H1 (cell line): ENCODE results near the gene GPR135. TPM values are rescaled to one million over a fixed set of nuclear protein-coding genes. Genes with fewer than 3 reads are reported as not detected.

Experiments used
- CTCF ChIA-PET: fragments of 300-600 bp; sonication (Branson Sonifier 250); formaldehyde crosslinking; loops from one replicate; lab custom pipeline; 2021; ENCODE audit not compliant: partially characterized antibody; lab: Charles Lee
- POLR2A ChIA-PET: fragments of 300-600 bp; sonication (Branson Sonifier 250); formaldehyde crosslinking; loops from one replicate; lab custom pipeline; 2021; ENCODE audit warnings: inconsistent platforms; ENCODE audit not compliant: partially characterized antibody; lab: Charles Lee
- DNase-seq, 2 experiments: peaks; one replicate each; pipeline versions ENCODE4 v3.0.0 to v3.0.0-alpha.2; 2010 to 2022; ENCODE audit warnings: low spot score in 2 of 2, low read depth in 1 of 2, mixed read lengths in 1 of 2
- FAIRE-seq: peaks from 2 replicates; lab custom pipeline; 2011; peaks lifted over from hg19 to GRCh38; lab: Jason Lieb, UNC
- H2AFZ ChIP-seq: 2 replicates; pipeline ENCODE4 v1.8.1; 2012; ENCODE audit warnings: low read length, inconsistent platforms
- H2AK5ac ChIP-seq: 2 replicates; pipeline ENCODE4 v1.6.1; 2013; ENCODE audit warnings: low read depth, low read length
- H2BK120ac ChIP-seq: replicated peaks from 2 replicates; pipeline ENCODE3; 2013; ENCODE audit warnings: low read depth, low read length, inconsistent platforms
- H2BK12ac ChIP-seq: 2 replicates; pipeline ENCODE4 v1.6.1; 2013; ENCODE audit warnings: low read depth, low read length
- H2BK15ac ChIP-seq: 2 replicates; pipeline ENCODE4 v1.6.1; 2013; ENCODE audit warnings: low read length
- H2BK20ac ChIP-seq: 2 replicates; pipeline ENCODE4 v1.6.1; 2013; ENCODE audit warnings: low read length
- H2BK5ac ChIP-seq: 2 replicates; pipeline ENCODE4 v1.6.1; 2013; ENCODE audit warnings: low read depth, low read length
- H3K14ac ChIP-seq: 2 replicates; pipeline ENCODE4 v1.6.1; 2013; ENCODE audit warnings: inconsistent platforms; ENCODE audit not compliant: insufficient read length
- H3K18ac ChIP-seq: 2 replicates; pipeline ENCODE4 v1.6.1; 2013; ENCODE audit warnings: low read length; ENCODE audit errors: extremely low read depth
- H3K23ac ChIP-seq: 2 replicates; pipeline ENCODE4 v1.6.1; 2013; ENCODE audit warnings: inconsistent platforms; ENCODE audit not compliant: insufficient read length
- H3K23me2 ChIP-seq: 2 replicates; pipeline ENCODE4 v1.6.1; 2013; ENCODE audit warnings: low read depth, low read length
- H3K27ac ChIP-seq: 2 replicates; pipeline ENCODE4 v1.6.1; 2011; ENCODE audit warnings: low read depth, low read length, inconsistent platforms
- H3K27me3 ChIP-seq, 4 experiments: replicated peaks in 1 of 4; 1 replicate in 1 of 4; 2 replicates in 3 of 4; pipeline versions ENCODE4 v1.6.1 to v1.8.1; 2011 to 2013; ENCODE audit warnings: low read length in 3 of 4, mild to moderate bottlenecking in 3 of 4, inconsistent platforms in 2 of 4, mixed read lengths in 2 of 4, moderate library complexity in 1 of 4; ENCODE audit not compliant: control insufficient read depth in 3 of 4, insufficient read depth in 3 of 4; ENCODE audit errors: extremely low read depth in 1 of 4
- H3K36me3 ChIP-seq, 4 experiments: 2 replicates each; pipeline versions ENCODE4 v1.6.1 to v1.8.1; 2011 to 2013; ENCODE audit warnings: mild to moderate bottlenecking in 4 of 4, low read length in 3 of 4, moderate library complexity in 2 of 4, control low read depth in 1 of 4, inconsistent platforms in 1 of 4; ENCODE audit not compliant: insufficient read depth in 4 of 4, control insufficient read depth in 2 of 4
- H3K4ac ChIP-seq: replicated peaks from 2 replicates; pipeline ENCODE3; 2013; ENCODE audit warnings: low read length, low read depth, mixed read lengths, inconsistent platforms; ENCODE audit not compliant: insufficient read length
- H3K4me1 ChIP-seq, 4 experiments: replicated peaks in 1 of 4; 1 replicate in 1 of 4; 2 replicates in 3 of 4; pipeline versions ENCODE4 v1.6.1 to v1.8.1; 2011 to 2013; ENCODE audit warnings: low read length in 3 of 4, inconsistent platforms in 2 of 4, mixed read lengths in 1 of 4; ENCODE audit not compliant: insufficient read depth in 4 of 4, control insufficient read depth in 3 of 4
- H3K4me2 ChIP-seq, 2 experiments: 2 replicates each; pipeline versions ENCODE4 v1.6.1 to v1.8.1; 2011 to 2013; ENCODE audit warnings: low read depth in 2 of 2, low read length in 2 of 2, control low read depth in 1 of 2, inconsistent platforms in 1 of 2, mild to moderate bottlenecking in 1 of 2; ENCODE audit not compliant: insufficient read depth in 1 of 2
- H3K4me3 ChIP-seq, 4 experiments: fragments of 200-600, 300-600 bp in 1 of 4; sonication (generic), shearing (Covaris generic), sonication (Bioruptor Twin) in 1 of 4; 2 replicates each; pipeline versions ENCODE4 v1.5.1 to v1.8.1; 2011 to 2016; ENCODE audit warnings: low read length in 4 of 4, low read depth in 3 of 4, control low read depth in 2 of 4, inconsistent platforms in 2 of 4, mild to moderate bottlenecking in 2 of 4, mixed read lengths in 1 of 4, moderate library complexity in 1 of 4; ENCODE audit not compliant: insufficient read depth in 2 of 4; ENCODE audit errors: extremely low read depth in 1 of 4
- H3K56ac ChIP-seq: replicated peaks from 2 replicates; pipeline ENCODE3; 2013; ENCODE audit warnings: low read depth, mild to moderate bottlenecking, mixed read lengths, low read length, inconsistent platforms; ENCODE audit not compliant: insufficient read length
- H3K79me1 ChIP-seq: 2 replicates; pipeline ENCODE4 v1.6.1; 2013; ENCODE audit warnings: low read depth, low read length, control low read depth
- H3K79me2 ChIP-seq, 2 experiments: 2 replicates each; pipeline versions ENCODE4 v1.6.1 to v1.8.1; 2012 to 2013; ENCODE audit warnings: low read length in 2 of 2, mild to moderate bottlenecking in 2 of 2, inconsistent platforms in 1 of 2; ENCODE audit not compliant: insufficient read depth in 2 of 2, control insufficient read depth in 1 of 2
- H3K9ac ChIP-seq, 4 experiments: replicated peaks in 1 of 4; 1 replicate in 1 of 4; 2 replicates in 3 of 4; pipeline versions ENCODE4 v1.6.1 to v1.8.1; 2011 to 2013; ENCODE audit warnings: low read depth in 3 of 4, low read length in 3 of 4, control low read depth in 2 of 4, mild to moderate bottlenecking in 2 of 4, moderate library complexity in 2 of 4, inconsistent platforms in 1 of 4; ENCODE audit errors: extremely low read depth in 1 of 4
- H3K9me3 ChIP-seq, 2 experiments: 2 replicates each; pipeline versions ENCODE4 v1.6.1 to v1.8.1; 2012 to 2013; ENCODE audit warnings: mild to moderate bottlenecking in 2 of 2, moderate library complexity in 2 of 2, control low read depth in 1 of 2, inconsistent platforms in 1 of 2, low read depth in 1 of 2, low read length in 1 of 2, mixed read lengths in 1 of 2; ENCODE audit not compliant: insufficient read depth in 2 of 2
- H4K20me1 ChIP-seq, 2 experiments: replicated peaks in 1 of 2; 2 replicates each; pipeline versions ENCODE3 to v1.8.1; 2011 to 2013; ENCODE audit warnings: inconsistent platforms in 2 of 2, low read length in 2 of 2, mild to moderate bottlenecking in 1 of 2; ENCODE audit not compliant: insufficient read depth in 2 of 2, control insufficient read depth in 1 of 2
- H4K5ac ChIP-seq: 2 replicates; pipeline ENCODE4 v1.6.1; 2013; ENCODE audit warnings: low read length, low read depth, mixed read lengths, inconsistent platforms; ENCODE audit not compliant: insufficient read length
- H4K8ac ChIP-seq: 2 replicates; pipeline ENCODE4 v1.8.0; 2013; ENCODE audit warnings: mild to moderate bottlenecking, moderate library complexity, low read length, inconsistent platforms; ENCODE audit not compliant: insufficient read depth; ENCODE audit errors: extremely low read depth
- H4K91ac ChIP-seq: replicated peaks from 2 replicates; pipeline ENCODE3; 2013; ENCODE audit warnings: low read length, mixed read lengths, inconsistent platforms; ENCODE audit not compliant: insufficient read length
- ASH2L ChIP-seq: fragments of 200-600, 300-600 bp; sonication (generic); IDR thresholded peaks from one replicate; pipeline ENCODE4 v1.7.1; 2017; ENCODE audit warnings: low read length
- BACH1 ChIP-seq: IDR thresholded peaks from 2 replicates; pipeline ENCODE4 v1.6.1; 2012; ENCODE audit warnings: low read length, improper control_type of control experiment
- BCL11A ChIP-seq, 2 experiments: IDR thresholded peaks; one replicate each; pipeline ENCODE4 v1.6.1; 2011; ENCODE audit warnings: low read depth in 2 of 2, low read length in 2 of 2, mild to moderate bottlenecking in 2 of 2
- CBX5 ChIP-seq: fragments of 300-800, 300-1000 bp; sonication (generic); IDR thresholded peaks from 2 replicates; pipeline ENCODE4 v1.7.1; 2016; ENCODE audit warnings: antibody characterized with exemption, low read length, low read depth
- CEBPB ChIP-seq: IDR thresholded peaks from 2 replicates; pipeline ENCODE4 v1.6.1; 2012; ENCODE audit warnings: low read depth, low read length
- EGR1 ChIP-seq: IDR thresholded peaks from 2 replicates; pipeline ENCODE4 v1.6.1; 2011; ENCODE audit warnings: low read depth, low read length, borderline replicate concordance
- KDM4A ChIP-seq: IDR thresholded peaks from one replicate; pipeline ENCODE4 v1.7.1; 2012; ENCODE audit warnings: low read depth, mild to moderate bottlenecking, moderate library complexity, low read length, inconsistent platforms; ENCODE audit not compliant: severe bottlenecking
- MAX ChIP-seq: IDR thresholded peaks from 2 replicates; pipeline ENCODE4 v1.6.1; 2012; ENCODE audit warnings: inconsistent platforms
- POLR2A ChIP-seq, 2 experiments: IDR thresholded peaks; 1 replicate in 1 of 2; 2 replicates in 1 of 2; pipeline ENCODE4 v1.6.1; 2011; ENCODE audit warnings: low read depth in 2 of 2, low read length in 2 of 2, mild to moderate bottlenecking in 2 of 2; ENCODE audit errors: control extremely low read depth in 1 of 2
- POU5F1 ChIP-seq: IDR thresholded peaks from 2 replicates; pipeline ENCODE4 v1.6.1; 2011; ENCODE audit warnings: low read depth, mild to moderate bottlenecking, low read length, moderate library complexity
- RFX5 ChIP-seq: IDR thresholded peaks from 2 replicates; pipeline ENCODE4 v1.6.1; 2011; ENCODE audit warnings: low read depth, low read length, improper control_type of control experiment, borderline replicate concordance
- RNF2 ChIP-seq: fragments of 200-900, 300-1000 bp; sonication (generic); IDR thresholded peaks from 2 replicates; pipeline ENCODE4 v1.7.1; 2016; ENCODE audit warnings: borderline replicate concordance, low read depth, mild to moderate bottlenecking, antibody characterized with exemption, low read length; ENCODE audit not compliant: poor library complexity, severe bottlenecking; ENCODE audit errors: missing control alignments
- TAF1 ChIP-seq: IDR thresholded peaks from 2 replicates; pipeline ENCODE4 v1.6.1; 2011; ENCODE audit warnings: mild to moderate bottlenecking, low read depth, low read length
- TEAD4 ChIP-seq: IDR thresholded peaks from 2 replicates; pipeline ENCODE4 v1.6.1; 2012; ENCODE audit warnings: low read depth, low read length, inconsistent platforms, mixed read lengths
- ZNF274 ChIP-seq: IDR thresholded peaks from 2 replicates; pipeline ENCODE4 v1.7.0; 2012; ENCODE audit warnings: low read length, borderline replicate concordance; ENCODE audit errors: extremely low read depth
- WGBS, 2 experiments: shearing (Covaris generic) in 1 of 2; methylation state at CpG; one replicate each; pipeline versions ENCODE4 v1.1.6 to v1.1.7; 2013 to 2015; ENCODE audit warnings: low lambda C conversion rate in 2 of 2, mixed read lengths in 2 of 2, inconsistent platforms in 1 of 2, low coverage in 1 of 2, missing lambda C conversion rate in 1 of 2; ENCODE audit not compliant: insufficient replicate concordance in 2 of 2, insufficient coverage in 1 of 2, insufficient read length in 1 of 2; ENCODE audit errors: extremely low coverage in 1 of 2, missing lambda C conversion rate in 1 of 2; 5-methylcytosine and 5-hydroxymethylcytosine counted together
- polyA plus RNA-seq, 7 experiments: library from polyadenylated mRNA; depleted of rRNA in 3 of 7; stranded (reverse) in 5 of 7; unstranded in 2 of 7; fragments of >200 nt in 5 of 7; fragments of 200-250 nt in 2 of 7; gene quantifications; 1 replicate in 5 of 7; 2 replicates in 1 of 7; 4 replicates in 1 of 7; pipeline versions ENCODE4 v1.2.1 to v1.2.3, GENCODE V29; 2011 to 2013; ENCODE audit warnings: missing spikeins in 2 of 7, mixed read lengths in 2 of 7
- total RNA-seq: library from RNA; stranded (reverse); fragmentation: NEBNext Ultra II Directional; extraction: Animal tissue kit (Norgen Biotek cat#: 25700); gene quantifications from 2 replicates; pipeline ENCODE4 v1.2.1, GENCODE V29; 2021

The GPR135 gene
- total and polyA plus RNA-seq, 2 of the 8 experiments (the other 6 are each of a cell fraction or from before 2014, with no cell fraction given) = 0.48 to 1.1 TPM

GRCh38 chr14:59478540-59478939 is 13.4 kb upstream of the GPR135 start:
- H3K23me2 ChIP-seq = peaks cover 5% of the 10 kb centered on the region
- DNase-seq (no peak), FAIRE-seq (no peak)
- no peak overlapping the region for H3K4me2 ChIP-seq
- H3K36me3 ChIP-seq = peaks cover 9 to 36% (median 20%) of the 10 kb centered on the region in 4 experiments; a peak in 7 of 8 replicates
- H3K9me3 ChIP-seq = no peaks in the 10 kb centered on the region
- ChIA-PET CTCF (interaction anchor here (1.0 to 3.3 kb wide), 2 partner anchors 20 to 99 kb away, joined by 3 to 11 read pairs; partner anchors contain the start of gene CCDC175), POLR2A (interaction anchor here (1.7 kb wide), 1 partner anchor 14 kb away, joined by 5 read pairs; no protein-coding TSS in a partner anchor)
- no peak overlapping the region for H2AFZ ChIP-seq
- H2BK12ac ChIP-seq = no peak overlapping the region
- no peak overlapping the region for H3K9ac ChIP-seq
- no peak overlapping the region for H4K8ac ChIP-seq
- no peak overlapping the region for H2BK120ac ChIP-seq
- no peak overlapping the region for H3K4ac ChIP-seq
- H3K4me1 ChIP-seq = peaks cover 0 to 10% (median 3%) of the 10 kb centered on the region in 4 experiments; a peak in 3 of 7 replicates
- H3K18ac ChIP-seq = no peak overlapping the region
- peaks cover 0 to 22% of the 10 kb centered on the region in 2 experiments; a peak in 2 of 4 replicates for H3K79me2 ChIP-seq
- WGBS, 2 experiments = 96% methylated on average over 3 of the region's 3 CpGs; no CpG with 5 or more reads in 1 of the 2 experiments
- H4K91ac ChIP-seq = no peak overlapping the region
- no peak overlapping the region for H2BK5ac ChIP-seq
- H3K27me3 ChIP-seq = no peaks in the 10 kb centered on the region
- no peak overlapping the region for H3K56ac ChIP-seq
- no peaks in the 10 kb centered on the region; the same call in 1 of the 2 replicates for H3K79me1 ChIP-seq
- no peak overlapping the region for H4K5ac ChIP-seq
- H3K4me3 ChIP-seq = no peak overlapping the region
- peaks cover 0 to 2% of the 10 kb centered on the region in 2 experiments for H4K20me1 ChIP-seq
- no peak overlapping the region for H2AK5ac ChIP-seq
- H3K14ac ChIP-seq = no peak overlapping the region
- no peak overlapping the region for H3K27ac ChIP-seq
- H2BK15ac ChIP-seq = no peak overlapping the region
- H3K23ac ChIP-seq = no peak overlapping the region
- no peak overlapping the region for H2BK20ac ChIP-seq
- no peak for TF ChIP-seq ZNF274
- no peak for TF ChIP-seq EGR1
- TF ChIP-seq BCL11A (IDR thresholded peaks at IDR 0.05; ENCODE audit: low read depth in 2 of 2, low read length in 2 of 2) = no peak
- no peak for TF ChIP-seq TEAD4
- no peak for TF ChIP-seq CBX5
- TF ChIP-seq RNF2 = no peak
- no peak for TF ChIP-seq POLR2A (IDR thresholded peaks at IDR 0.05; ENCODE audit: control extremely low read depth in 1 of 2, low read depth in 2 of 2, low read length in 2 of 2)
- TF ChIP-seq KDM4A = no peak
- no peak for TF ChIP-seq ASH2L
- TF ChIP-seq POU5F1 = no peak
- TF ChIP-seq TAF1 = no peak
- TF ChIP-seq BACH1 = no peak
- no peak for TF ChIP-seq MAX
- no peak for TF ChIP-seq RFX5
- no peak for TF ChIP-seq CEBPB
